GM19397 (cell line): ENCODE measurements around the gene MXRA8.
A peak's percentile ranks its signal among the peaks of the same experiment; 100 is the strongest.

ENCODE experiments used
- ATAC-seq: cut with Tn5 transposase; IDR thresholded peaks from one replicate; pipeline ENCODE4 v1.9.1; 2021; ENCODE audit warnings: mild to moderate bottlenecking, moderate library complexity; ENCODE audit not compliant: unreplicated experiment

MXRA8 gene

DNA sequence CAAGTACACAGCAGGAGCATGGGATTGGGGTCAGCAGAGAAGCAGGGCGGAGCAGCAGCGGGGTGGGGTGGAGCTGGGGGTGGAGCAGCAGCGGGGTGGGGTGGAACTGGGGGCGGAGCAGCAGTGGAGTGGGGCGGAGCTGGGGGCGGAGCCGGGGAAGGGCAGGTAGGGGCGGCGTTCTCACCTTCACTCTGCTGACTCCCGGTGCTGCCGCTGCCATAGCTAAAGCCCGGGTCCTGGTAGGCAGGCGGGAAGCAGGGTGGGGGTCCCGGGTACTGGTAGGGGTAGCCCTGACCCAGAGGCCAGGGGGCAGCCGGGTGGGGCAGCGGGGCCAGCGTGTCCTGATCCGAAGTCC is 20.6 kb downstream of the MXRA8 start:
- ATAC-seq = no peak

DNA sequence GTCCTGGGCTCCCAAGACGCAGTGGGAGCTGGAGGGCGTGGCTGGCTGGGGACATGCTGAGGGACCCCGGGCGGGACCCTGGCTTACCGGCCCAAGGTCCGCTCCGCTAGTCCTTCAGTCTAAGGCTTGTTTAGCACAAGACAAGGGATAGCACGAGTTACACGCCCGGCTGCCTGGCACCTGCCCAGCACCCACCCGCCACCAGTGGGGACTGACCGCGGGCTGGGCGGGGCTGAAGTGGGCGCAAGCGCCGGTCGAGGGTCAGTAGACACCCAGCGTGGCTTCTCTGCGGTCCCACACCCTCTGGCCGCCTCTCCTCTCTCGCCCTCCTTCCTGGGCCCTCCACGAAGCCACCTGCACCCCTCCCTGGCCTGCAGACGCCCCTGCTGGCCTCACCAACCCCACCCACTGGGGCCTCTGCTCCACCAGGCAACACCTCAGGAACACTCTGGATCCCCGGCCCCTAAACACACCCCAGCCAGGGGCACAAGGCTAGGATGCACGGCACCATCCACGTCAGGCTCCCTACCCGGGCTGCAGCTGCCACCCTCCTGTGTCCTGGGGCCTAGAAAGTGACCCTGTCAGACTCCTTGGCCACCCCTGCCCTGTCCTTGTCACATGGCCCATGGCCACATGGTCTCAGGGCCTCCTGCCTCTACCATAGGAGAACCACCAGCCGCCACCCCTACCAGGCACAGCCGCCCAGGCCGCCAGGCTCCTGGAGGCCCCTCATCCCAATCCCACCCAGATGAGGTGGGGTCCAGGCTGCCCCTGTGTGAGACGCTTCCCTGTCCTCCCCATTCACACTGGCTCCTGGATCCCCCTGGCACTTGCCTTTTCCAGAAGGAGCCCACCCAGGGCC is 21.2 kb downstream of the MXRA8 start:
- no peak for ATAC-seq

DNA sequence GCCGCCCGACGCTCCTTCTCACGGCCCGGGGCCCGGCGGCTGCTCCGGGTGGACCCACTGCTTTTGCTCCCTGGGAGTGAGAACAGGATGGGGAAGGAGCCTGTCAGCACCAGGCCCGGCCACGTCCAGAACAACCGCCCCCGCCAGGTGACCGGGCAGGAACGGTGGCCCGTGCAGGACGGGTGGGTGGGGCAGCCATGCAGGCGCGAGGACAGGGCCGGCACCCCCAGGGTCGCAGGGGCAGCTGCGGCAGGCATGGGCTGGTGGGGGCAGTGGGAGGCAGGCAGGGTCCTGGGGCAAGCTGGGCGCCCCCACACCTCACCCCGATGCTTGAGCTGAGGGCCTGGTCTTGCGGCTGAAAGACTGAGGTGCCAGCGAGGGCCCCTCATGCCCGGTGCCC is 21.9 kb downstream of the MXRA8 start:
- no peak for ATAC-seq

DNA sequence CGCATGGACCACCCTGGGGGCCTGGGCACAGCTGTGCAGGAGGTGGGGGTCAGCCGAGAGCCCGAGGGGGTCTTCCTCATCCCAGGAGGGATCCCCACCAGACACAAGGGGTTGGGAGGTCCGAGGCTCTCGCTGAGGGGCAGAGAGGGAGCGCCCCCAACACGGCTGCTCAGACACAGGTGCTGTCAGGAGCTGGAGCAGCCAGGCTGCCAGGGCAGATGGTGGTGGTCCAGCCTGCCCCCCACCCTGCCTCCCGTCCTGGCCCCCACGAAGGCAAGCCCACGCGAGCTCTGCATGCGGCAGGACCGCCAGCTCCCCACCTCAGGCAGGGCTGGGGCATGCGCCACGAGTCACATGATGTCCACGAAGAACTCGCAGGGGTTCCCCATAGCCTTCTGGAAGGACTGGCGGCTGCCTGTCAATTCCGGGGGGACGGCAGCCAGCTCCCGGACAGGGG is 22.5 kb downstream of the MXRA8 start:
- no peak for ATAC-seq

DNA sequence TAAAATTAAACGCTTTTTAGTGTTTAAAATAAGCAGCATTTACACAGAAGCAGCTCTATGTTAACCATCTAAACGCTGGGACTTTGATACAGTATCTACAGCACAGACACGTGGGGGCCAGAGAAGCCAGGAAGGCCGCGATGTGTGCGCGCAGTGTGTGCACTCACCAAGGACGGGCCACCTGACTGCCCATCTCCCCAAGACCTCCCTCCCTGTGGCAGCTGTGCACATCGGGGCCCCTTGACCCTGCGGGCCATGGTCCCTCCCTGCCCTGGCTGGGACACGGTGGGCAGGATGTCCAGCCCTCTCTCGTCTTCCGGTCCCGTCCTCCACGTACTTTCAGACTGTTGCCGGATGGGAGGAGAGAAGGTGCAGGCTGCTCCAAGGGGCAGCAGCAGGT is 23.1 kb downstream of the MXRA8 start:
- ATAC-seq = no peak

DNA sequence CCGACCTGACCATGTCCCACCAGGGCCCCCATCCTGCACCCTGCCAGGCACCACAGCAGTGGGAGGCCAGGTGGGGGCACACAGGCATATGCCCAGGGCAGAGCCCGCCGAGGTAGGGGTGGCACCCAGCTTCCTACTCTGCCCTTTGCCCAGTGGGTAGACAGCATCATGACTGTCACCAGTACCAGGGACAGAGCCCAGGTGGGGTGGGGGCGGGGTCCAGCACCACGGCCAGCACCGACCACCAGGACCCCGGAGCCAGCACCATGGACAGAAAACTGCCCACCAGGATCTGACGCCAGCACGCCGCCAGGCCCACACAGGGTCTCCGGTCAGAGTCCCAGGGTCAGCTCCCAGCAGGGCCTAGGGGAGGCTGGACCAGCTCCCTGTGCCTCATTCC is 23.5 kb downstream of the MXRA8 start:
- ATAC-seq = no peak

DNA sequence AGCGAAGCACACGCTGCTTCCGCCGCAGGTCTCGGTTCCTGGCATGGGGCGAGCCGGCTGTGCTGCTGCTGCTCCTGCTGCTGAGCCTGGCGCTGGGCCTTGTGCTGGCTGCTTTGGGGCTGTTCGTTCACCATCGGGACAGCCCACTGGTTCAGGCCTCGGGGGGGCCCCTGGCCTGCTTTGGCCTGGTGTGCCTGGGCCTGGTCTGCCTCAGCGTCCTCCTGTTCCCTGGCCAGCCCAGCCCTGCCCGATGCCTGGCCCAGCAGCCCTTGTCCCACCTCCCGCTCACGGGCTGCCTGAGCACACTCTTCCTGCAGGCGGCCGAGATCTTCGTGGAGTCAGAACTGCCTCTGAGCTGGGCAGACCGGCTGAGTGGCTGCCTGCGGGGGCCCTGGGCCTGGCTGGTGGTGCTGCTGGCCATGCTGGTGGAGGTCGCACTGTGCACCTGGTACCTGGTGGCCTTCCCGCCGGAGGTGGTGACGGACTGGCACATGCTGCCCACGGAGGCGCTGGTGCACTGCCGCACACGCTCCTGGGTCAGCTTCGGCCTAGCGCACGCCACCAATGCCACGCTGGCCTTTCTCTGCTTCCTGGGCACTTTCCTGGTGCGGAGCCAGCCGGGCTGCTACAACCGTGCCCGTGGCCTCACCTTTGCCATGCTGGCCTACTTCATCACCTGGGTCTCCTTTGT is 24.7 kb downstream of the MXRA8 start:
- ATAC-seq = no peak

DNA sequence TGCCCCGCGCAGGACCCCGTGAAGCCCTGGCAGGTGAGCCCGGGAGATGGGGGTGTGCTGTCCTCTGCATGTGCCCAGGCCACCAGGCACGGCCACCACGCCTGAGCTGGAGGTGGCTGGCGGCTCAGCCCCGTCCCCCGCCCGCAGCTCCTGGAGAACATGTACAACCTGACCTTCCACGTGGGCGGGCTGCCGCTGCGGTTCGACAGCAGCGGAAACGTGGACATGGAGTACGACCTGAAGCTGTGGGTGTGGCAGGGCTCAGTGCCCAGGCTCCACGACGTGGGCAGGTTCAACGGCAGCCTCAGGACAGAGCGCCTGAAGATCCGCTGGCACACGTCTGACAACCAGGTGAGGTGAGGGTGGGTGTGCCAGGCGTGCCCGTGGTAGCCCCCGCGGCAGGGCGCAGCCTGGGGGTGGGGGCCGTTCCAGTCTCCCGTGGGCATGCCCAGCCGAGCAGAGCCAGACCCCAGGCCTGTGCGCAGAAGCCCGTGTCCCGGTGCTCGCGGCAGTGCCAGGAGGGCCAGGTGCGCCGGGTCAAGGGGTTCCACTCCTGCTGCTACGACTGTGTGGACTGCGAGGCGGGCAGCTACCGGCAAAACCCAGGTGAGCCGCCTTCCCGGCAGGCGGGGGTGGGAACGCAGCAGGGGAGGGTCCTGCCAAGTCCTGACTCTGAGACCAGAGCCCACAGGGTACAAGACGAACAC is 25.4 kb downstream of the MXRA8 start:
- no peak for ATAC-seq

DNA sequence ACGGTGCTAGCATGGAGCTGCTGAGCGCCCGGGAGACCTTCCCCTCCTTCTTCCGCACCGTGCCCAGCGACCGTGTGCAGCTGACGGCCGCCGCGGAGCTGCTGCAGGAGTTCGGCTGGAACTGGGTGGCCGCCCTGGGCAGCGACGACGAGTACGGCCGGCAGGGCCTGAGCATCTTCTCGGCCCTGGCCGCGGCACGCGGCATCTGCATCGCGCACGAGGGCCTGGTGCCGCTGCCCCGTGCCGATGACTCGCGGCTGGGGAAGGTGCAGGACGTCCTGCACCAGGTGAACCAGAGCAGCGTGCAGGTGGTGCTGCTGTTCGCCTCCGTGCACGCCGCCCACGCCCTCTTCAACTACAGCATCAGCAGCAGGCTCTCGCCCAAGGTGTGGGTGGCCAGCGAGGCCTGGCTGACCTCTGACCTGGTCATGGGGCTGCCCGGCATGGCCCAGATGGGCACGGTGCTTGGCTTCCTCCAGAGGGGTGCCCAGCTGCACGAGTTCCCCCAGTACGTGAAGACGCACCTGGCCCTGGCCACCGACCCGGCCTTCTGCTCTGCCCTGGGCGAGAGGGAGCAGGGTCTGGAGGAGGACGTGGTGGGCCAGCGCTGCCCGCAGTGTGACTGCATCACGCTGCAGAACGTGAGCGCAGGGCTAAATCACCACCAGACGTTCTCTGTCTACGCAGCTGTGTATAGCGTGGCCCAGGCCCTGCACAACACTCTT is 26.2 kb downstream of the MXRA8 start:
- ATAC-seq = no peak

DNA sequence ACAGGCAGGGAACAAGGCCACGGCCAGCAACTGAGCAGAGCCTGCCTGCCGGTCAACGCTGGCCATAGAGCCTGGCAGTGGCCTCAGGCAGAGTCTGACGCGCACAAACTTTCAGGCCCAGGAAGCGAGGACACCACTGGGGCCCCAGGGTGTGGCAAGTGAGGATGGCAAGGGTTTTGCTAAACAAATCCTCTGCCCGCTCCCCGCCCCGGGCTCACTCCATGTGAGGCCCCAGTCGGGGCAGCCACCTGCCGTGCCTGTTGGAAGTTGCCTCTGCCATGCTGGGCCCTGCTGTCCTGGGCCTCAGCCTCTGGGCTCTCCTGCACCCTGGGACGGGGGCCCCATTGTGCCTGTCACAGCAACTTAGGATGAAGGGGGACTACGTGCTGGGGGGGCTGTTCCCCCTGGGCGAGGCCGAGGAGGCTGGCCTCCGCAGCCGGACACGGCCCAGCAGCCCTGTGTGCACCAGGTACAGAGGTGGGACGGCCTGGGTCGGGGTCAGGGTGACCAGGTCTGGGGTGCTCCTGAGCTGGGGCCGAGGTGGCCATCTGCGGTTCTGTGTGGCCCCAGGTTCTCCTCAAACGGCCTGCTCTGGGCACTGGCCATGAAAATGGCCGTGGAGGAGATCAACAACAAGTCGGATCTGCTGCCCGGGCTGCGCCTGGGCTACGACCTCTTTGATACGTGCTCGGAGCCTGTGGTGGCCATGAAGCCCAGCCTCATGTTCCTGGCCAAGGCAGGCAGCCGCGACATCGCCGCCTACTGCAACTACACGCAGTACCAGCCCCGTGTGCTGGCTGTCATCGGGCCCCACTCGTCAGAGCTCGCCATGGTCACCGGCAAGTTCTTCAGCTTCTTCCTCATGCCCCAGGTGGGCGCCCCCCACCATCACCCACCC is 27.0 kb downstream of the MXRA8 start, which contains the start of gene TAS1R3:
Gene TAS1R3, plus strand, starts transcription at position 213 of the 898 bp plus-strand sequence. Its CDS starts 66 bp downstream, at position 279.
- ATAC-seq = no peak

DNA sequence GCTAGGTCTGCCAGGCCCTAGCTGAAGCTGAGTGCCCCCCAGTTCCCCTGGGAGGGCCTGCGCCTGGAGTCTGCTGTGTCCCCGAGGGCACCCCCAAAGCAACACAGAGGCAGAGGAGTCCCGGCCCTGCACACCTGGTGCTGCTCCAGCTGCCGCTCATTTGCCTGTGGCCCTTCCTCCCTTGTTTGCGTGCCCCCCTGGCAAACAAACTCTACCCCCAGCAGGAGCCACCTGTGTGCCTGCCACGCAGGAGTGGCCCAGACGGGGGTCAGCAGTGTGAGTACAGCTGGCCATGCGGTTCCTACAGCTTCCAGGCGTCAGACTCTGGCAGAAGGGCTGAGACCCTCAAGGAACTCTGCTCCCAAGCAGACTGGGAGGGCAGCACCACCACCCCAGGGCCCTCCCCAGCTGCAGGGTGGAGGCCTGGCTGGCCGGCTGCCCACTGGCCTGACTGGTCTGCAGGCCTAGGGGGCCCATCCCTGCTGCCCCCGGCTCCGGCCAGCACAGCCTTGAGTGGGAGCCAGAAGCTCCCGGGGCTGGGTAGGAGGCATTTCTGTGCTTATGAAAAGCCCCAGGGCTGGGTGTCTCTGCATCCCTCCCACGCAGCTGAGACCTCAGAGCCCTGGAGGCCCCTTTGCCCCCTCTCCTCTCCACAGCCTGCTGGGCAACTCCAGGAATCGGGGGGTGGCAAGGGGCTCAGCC is 27.8 kb downstream of the MXRA8 start:
- ATAC-seq = no peak

DNA sequence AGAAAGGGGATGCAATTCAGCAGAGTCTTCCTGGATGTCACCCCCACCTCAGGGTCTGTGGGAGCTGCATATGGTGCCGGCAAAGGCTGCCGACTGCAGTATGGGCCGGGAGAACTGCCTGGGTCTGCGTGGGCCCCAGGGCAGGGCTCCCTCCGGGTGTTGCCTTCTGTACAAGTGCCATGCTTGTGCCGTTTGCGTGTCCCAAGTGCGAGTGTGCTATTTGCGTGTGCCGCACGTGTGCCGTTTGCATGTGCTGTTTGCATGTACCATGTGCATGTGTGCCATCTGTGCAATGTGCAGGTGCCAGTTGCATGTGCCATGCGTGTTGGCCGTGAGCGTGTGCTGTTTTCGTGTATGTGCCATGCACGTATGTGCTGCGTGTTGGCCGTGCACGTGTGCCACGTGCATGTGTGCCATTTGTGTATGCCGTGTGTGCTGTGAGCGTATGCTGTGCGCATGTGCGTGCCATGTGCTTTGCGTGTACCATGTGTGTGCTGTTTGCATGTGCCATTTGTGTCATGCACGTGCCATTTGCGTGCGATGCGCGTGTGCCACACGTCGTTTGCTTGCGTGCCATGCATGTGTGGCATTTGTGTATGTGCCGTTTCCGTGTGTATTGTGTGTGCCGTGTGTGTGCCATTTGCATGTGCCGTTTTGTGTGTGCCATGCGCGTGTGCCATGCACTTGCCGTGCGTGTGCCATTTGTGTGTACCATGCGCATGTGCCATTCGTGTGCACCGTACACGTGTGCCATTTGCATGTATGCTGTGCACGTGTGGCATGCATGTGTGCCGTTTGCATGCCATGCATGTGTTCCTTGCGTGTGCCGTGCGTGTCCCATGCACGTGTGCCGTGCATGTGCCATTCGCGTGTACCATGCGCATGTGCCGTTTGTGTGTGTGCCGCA is 28.8 kb downstream of the MXRA8 start:
- ATAC-seq = no peak

DNA sequence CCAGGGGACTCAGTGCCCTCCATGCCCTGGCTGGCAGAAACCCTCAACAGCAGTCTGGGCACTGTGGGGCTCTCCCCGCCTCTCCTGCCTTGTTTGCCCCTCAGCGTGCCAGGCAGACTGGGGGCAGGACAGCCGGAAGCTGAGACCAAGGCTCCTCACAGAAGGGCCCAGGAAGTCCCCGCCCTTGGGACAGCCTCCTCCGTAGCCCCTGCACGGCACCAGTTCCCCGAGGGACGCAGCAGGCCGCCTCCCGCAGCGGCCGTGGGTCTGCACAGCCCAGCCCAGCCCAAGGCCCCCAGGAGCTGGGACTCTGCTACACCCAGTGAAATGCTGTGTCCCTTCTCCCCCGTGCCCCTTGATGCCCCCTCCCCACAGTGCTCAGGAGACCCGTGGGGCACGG is 30.1 kb downstream of the MXRA8 start:
- no peak for ATAC-seq

DNA sequence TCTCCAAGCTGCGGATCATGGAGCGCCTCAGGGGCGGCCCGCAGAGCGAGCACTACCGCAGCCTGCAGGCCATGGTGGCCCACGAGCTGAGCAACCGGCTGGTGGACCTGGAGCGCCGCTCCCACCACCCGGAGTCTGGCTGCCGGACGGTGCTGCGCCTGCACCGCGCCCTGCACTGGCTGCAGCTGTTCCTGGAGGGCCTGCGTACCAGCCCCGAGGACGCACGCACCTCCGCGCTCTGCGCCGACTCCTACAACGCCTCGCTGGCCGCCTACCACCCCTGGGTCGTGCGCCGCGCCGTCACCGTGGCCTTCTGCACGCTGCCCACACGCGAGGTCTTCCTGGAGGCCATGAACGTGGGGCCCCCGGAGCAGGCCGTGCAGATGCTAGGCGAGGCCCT is 31.1 kb downstream of the MXRA8 start:
- no peak for ATAC-seq

DNA sequence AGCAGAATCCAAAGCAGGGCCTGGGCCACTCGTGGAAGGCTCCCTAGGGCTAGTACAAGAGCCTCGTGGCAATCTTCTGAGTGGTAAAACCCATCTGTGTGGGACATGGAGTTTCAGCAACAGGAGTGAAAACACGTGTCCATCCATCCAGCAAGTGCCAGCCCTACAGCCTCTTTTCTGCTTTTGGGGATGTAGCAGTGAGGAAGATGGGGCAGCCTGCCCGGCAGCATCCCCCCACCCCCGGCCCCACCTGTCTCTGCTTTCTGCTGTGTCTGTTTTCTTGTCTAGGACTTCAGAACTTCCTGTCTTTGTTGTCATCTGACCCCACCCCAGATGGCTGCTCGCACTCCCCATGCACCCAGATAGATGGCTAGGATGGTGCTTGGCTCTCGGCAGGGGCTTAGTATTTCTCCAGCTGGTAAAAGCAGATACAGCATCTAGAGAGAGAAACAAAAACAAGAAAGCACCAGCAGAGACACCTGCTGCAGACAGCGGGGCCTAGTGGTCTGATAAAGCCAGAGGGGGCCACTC is 32.2 kb downstream of the MXRA8 start:
- no peak for ATAC-seq

DNA sequence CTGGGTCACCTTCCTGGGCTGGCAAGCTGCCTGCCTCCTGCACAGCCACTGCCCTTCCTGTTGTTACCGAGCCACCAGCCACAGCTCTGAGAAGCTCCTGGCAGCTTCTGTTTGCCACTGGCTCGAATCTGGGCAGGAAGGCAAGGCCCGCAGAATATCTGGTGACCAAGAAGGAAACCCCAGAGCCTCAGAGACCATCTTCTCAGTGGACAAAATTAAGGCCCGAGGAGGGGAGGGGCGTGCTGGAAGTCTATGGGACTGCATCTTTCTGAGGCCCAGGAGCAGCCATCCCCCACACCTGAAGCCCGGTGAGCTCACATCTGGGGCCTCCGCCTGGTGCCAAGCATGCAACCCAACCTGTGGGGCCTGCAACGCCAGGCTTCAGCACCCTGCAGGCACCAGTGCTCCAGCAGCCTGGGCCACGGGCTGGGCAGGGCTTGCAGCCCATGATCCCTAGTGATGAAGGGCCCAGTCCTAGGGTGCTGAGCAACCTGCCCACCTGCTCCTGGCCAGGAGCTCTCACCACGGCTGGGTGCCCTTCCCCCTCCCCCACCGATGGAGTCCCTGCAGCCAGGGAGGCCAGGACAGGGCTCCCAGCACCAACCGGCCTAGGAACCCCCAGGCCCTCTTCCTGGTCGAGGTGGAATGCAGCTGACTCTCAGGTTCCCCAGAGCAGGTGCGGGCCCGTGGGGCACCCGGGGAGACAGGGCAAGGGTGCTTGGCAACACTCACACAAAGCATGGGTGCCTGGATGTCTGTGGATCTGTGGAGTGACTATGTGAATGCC is 32.9 kb downstream of the MXRA8 start:
- ATAC-seq = no peak

DNA sequence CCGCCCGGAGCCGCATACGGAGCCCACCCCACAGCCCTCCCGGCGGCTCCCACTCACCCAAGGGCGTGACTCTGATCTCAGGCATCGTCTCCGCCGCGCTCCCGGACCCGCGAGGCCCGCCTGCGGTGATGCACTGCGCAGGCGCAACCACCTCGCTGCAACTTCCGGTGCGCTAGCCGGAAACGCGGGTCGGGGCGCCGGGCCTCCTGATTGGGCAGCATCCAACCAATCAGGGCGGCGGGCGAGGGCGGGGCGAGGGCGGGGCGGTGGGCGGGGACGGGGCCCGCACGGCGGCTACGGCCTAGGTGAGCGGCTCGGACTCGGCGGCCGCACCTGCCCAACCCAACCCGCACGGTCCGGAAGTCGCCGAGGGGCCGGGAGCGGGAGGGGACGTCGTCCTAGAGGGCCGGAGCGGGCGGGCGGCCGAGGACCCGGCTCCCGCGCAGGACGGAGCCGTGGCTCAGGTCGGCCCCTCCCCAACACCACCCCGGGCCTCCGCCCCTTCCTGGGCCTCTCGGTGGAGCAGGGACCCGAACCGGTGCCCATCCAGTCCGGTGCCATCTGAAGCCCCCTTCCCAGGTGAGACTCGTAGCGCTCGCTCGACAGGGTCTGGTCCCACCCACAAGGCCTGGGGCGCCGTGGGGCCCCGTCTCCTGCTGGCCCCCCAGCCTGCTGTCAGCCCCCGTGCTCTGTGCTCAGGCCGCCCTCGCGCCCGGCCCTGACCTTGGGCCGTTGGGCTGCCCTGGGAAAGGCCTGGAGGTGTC is 33.6 kb downstream of the MXRA8 start, which contains the start of the genes CPTP and INTS11:
Gene CPTP, plus strand, starts transcription at position 279 of the 764 bp plus-strand sequence. CDS start 2,109 bp downstream, outside the sequence.
Gene INTS11, minus strand, starts transcription at position 137 of the 764 bp plus-strand sequence. Its CDS starts 52 bp downstream, at position 85.
- ATAC-seq = peak; percentile 71
